Karpas-422 (cell line): ENCODE measurements around the gene COA1. TPM values are rescaled to one million over a fixed set of nuclear protein-coding genes. Genes with fewer than 3 reads are reported as not detected.

Experiments used
- DNase-seq: peaks from one replicate; pipeline ENCODE4 v3.0.0-alpha.2; 2015
- H2AFZ ChIP-seq: fragments of 200-600 bp; sonication (generic); 2 replicates; pipeline ENCODE4 v1.6.1; 2014; ENCODE audit warnings: antibody characterized with exemption, low read length, mixed read lengths
- H3K27ac ChIP-seq: fragments of 200-600 bp; sonication (generic); 2 replicates; pipeline ENCODE4 v1.5.1; 2014; ENCODE audit warnings: mild to moderate bottlenecking, low read length, moderate library complexity
- H3K27me3 ChIP-seq: fragments of 200-600 bp; sonication (generic); 2 replicates; pipeline ENCODE4 v1.6.1; 2014; ENCODE audit warnings: low read length, mixed read lengths
- H3K36me3 ChIP-seq: fragments of 200-600 bp; sonication (generic); 2 replicates; pipeline ENCODE4 v1.6.1; 2014; ENCODE audit warnings: low read length, mixed read lengths; ENCODE audit not compliant: insufficient read depth
- H3K4me1 ChIP-seq: fragments of 200-600 bp; sonication (generic); 2 replicates; pipeline ENCODE4 v1.6.1; 2014; ENCODE audit warnings: mild to moderate bottlenecking, low read length, mixed read lengths
- H3K4me2 ChIP-seq: fragments of 200-600 bp; sonication (generic); 2 replicates; pipeline ENCODE4 v1.6.1; 2014; ENCODE audit warnings: low read length, low read depth, mild to moderate bottlenecking; ENCODE audit not compliant: poor library complexity, severe bottlenecking
- H3K4me3 ChIP-seq: fragments of 200-600 bp; sonication (generic); 2 replicates; pipeline ENCODE4 v1.5.1; 2014; ENCODE audit warnings: mild to moderate bottlenecking, antibody characterized with exemption, low read length, mixed read lengths
- H3K79me2 ChIP-seq: fragments of 200-600 bp; sonication (generic); 2 replicates; pipeline ENCODE4 v1.6.1; 2014; ENCODE audit warnings: mild to moderate bottlenecking, low read length, mixed read lengths
- H3K9ac ChIP-seq: fragments of 200-600 bp; sonication (generic); 2 replicates; pipeline ENCODE4 v1.6.0; 2014; ENCODE audit warnings: low read length
- H3K9me2 ChIP-seq: fragments of 200-600 bp; sonication (generic), shearing (Covaris generic); replicated peaks from 2 replicates; pipeline ENCODE4 v1.6.0; 2014; ENCODE audit warnings: mild to moderate bottlenecking, low read length, moderate library complexity; ENCODE audit not compliant: insufficient read depth
- H3K9me3 ChIP-seq: fragments of 300-700, 200-600 bp; sonication (generic); 2 replicates; pipeline ENCODE4 v1.6.1; 2014; ENCODE audit warnings: low read length, mixed read lengths
- H4K20me1 ChIP-seq: fragments of 200-600 bp; sonication (generic); 2 replicates; pipeline ENCODE4 v1.6.1; 2014; ENCODE audit warnings: mild to moderate bottlenecking, antibody characterized with exemption, low read length, low read depth; ENCODE audit not compliant: insufficient read depth
- total RNA-seq: library from RNA; depleted of rRNA; stranded (reverse); fragments of >200 nt; shearing (Covaris generic); gene quantifications from 2 replicates; pipeline ENCODE4 v1.2.3, GENCODE V29; 2014; ENCODE audit warnings: low replicate concordance

The COA1 gene
- total RNA-seq, 1 experiment from 2014 or later: 60.2 TPM

DNA sequence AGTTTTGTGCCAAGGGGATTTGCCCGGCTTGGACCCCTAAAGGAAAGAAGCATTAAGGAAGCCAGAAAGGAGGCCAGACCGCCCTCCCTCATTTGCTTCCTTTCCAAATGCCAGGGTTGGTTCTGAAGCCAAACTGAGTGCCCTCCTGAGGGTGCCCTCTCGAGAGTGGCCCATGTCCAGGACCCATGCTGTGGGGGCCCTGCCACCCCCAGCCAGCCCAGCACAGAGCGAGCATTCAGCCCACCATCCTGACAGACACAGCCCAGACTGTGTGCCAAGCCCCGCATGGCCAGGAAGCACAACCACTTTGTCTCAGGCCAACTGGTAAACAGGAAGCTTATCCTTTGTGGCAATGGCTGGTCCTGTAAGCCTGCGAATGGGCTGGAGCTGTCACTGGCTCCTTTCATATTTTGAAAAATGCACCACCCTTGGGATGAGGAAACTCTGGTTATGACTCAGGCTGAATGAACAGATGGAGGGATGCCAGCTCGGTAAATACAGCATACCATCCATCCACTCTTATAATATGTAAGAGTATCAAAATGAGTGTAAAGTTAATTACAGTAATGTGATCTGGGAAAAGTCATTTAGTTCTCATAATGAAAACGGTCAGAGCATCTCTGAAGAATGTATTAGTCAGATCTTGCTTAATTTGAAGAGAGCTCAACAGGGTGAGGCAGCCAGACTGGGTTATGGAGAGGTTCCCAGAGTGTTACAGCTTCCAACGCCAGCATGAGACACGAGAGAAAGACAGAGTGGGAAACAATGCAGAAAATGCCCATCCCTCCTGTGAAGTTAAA is 81.5 kb downstream of the COA1 start:
- peak overlapping the region; percentile 18; the same call in 1 of the 2 replicates for H3K4me3 ChIP-seq
- peak overlapping the region; percentile 94 for H3K4me2 ChIP-seq
- no peak overlapping the region for H2AFZ ChIP-seq
- H3K36me3 ChIP-seq: peaks cover 2% of the 10 kb centered on the region; the same call in 1 of the 2 replicates
- peak overlapping the region; percentile 98 for H3K27ac ChIP-seq
- H3K9me2 ChIP-seq: no peaks in the 10 kb centered on the region
- peaks cover 25% of the 10 kb centered on the region for H3K79me2 ChIP-seq
- H4K20me1 ChIP-seq: no peaks in the 10 kb centered on the region
- peak overlapping the region; percentile 77 for H3K9ac ChIP-seq
- no peaks in the 10 kb centered on the region for H3K27me3 ChIP-seq
- peak; percentile 50 for DNase-seq
- H3K4me1 ChIP-seq: peaks cover 71% of the 10 kb centered on the region
- H3K9me3 ChIP-seq: no peaks in the 10 kb centered on the region

- Histone ChIP-seq H4K20me1 (no peaks in the 10 kb centered on the region), H3K9me2 (no peaks in the 10 kb centered on the region), H3K4me1 (peaks cover 67% of the 10 kb centered on the region), H2AFZ (no peak overlapping the region), H3K9me3 (no peaks in the 10 kb centered on the region), H3K27me3 (no peaks in the 10 kb centered on the region), H3K79me2 (peaks cover 21% of the 10 kb centered on the region), H3K9ac (peak overlapping the region; percentile 77), H3K27ac (peak overlapping the region; percentile 98), H3K4me3 (no peak overlapping the region; the same call in 1 of the 2 replicates), H3K36me3 (peaks cover 2% of the 10 kb centered on the region; the same call in 1 of the 2 replicates), H3K4me2 (peak overlapping the region; percentile 94)
- no peak for DNase-seq
Measured at GRCh38 chr7:43647339-43647672, 82.0 kb downstream of the COA1 start.

GRCh38 chr7:43646603-43647338 is 82.6 kb downstream of the COA1 start:
- Histone ChIP-seq H3K9me3 (no peaks in the 10 kb centered on the region), H2AFZ (no peak overlapping the region), H3K4me3 (no peak overlapping the region)

GRCh38 chr7:43645699-43646226 is 83.6 kb downstream of the COA1 start:
- Histone ChIP-seq H3K27me3 (no peaks in the 10 kb centered on the region), H3K4me1 (peaks cover 52% of the 10 kb centered on the region), H3K9me2 (no peaks in the 10 kb centered on the region), H3K4me3 (no peak overlapping the region), H2AFZ (no peak overlapping the region), H4K20me1 (no peaks in the 10 kb centered on the region), H3K36me3 (peaks cover 6% of the 10 kb centered on the region; the same call in 1 of the 2 replicates), H3K79me2 (peaks cover 14% of the 10 kb centered on the region), H3K9ac (no peak overlapping the region), H3K27ac (peak overlapping the region; percentile 98; the same call in 1 of the 2 replicates), H3K4me2 (no peak overlapping the region), H3K9me3 (no peaks in the 10 kb centered on the region)
- no peak for DNase-seq

More at GRCh38 chr7:43646603-43647338, 82.6 kb downstream of the COA1 start:
- H3K27me3 ChIP-seq: no peaks in the 10 kb centered on the region
- H3K9ac ChIP-seq: peak overlapping the region; percentile 77
- no peaks in the 10 kb centered on the region for H4K20me1 ChIP-seq
- DNase-seq: no peak
- no peaks in the 10 kb centered on the region for H3K9me2 ChIP-seq
- H3K27ac ChIP-seq: peak overlapping the region; percentile 98
- peaks cover 62% of the 10 kb centered on the region for H3K4me1 ChIP-seq
- H3K79me2 ChIP-seq: peaks cover 16% of the 10 kb centered on the region
- H3K36me3 ChIP-seq: peaks cover 2% of the 10 kb centered on the region; the same call in 1 of the 2 replicates
- peak overlapping the region; percentile 94 for H3K4me2 ChIP-seq

- Histone ChIP-seq H3K36me3 (peaks cover 18% of the 10 kb centered on the region; the same call in 1 of the 2 replicates), H3K79me2 (peaks cover 14% of the 10 kb centered on the region), H3K27ac (no peak overlapping the region), H3K4me1 (peaks cover 33% of the 10 kb centered on the region), H3K9me2 (no peaks in the 10 kb centered on the region), H3K9me3 (no peaks in the 10 kb centered on the region), H3K4me3 (no peak overlapping the region), H2AFZ (no peak overlapping the region), H4K20me1 (no peaks in the 10 kb centered on the region), H3K27me3 (no peaks in the 10 kb centered on the region), H3K4me2 (no peak overlapping the region), H3K9ac (no peak overlapping the region)
- DNase-seq: no peak
Measured at GRCh38 chr7:43643846-43644245, 85.5 kb downstream of the COA1 start.

- Histone ChIP-seq H4K20me1 (no peaks in the 10 kb centered on the region), H3K9me3 (no peaks in the 10 kb centered on the region), H2AFZ (no peak overlapping the region), H3K79me2 (peaks cover 14% of the 10 kb centered on the region), H3K4me2 (no peak overlapping the region), H3K9me2 (no peaks in the 10 kb centered on the region), H3K4me3 (no peak overlapping the region), H3K27me3 (no peaks in the 10 kb centered on the region), H3K27ac (no peak overlapping the region), H3K36me3 (peaks cover 22% of the 10 kb centered on the region; the same call in 1 of the 2 replicates), H3K4me1 (peaks cover 25% of the 10 kb centered on the region), H3K9ac (no peak overlapping the region)
- no peak for DNase-seq
Measured at GRCh38 chr7:43642897-43643630, 86.3 kb downstream of the COA1 start.

GRCh38 chr7:43640679-43641078 is 88.6 kb downstream of the COA1 start:
- H3K27me3 ChIP-seq: no peaks in the 10 kb centered on the region
- H3K27ac ChIP-seq: no peak overlapping the region
- H3K4me2 ChIP-seq: no peak overlapping the region
- H3K4me1 ChIP-seq: peaks cover 1% of the 10 kb centered on the region
- no peak overlapping the region for H3K4me3 ChIP-seq
- 0 out of 2 replicates have a peak, but pooled peaks cover 2% of the 10 kb centered on the region for H3K79me2 ChIP-seq
- no peaks in the 10 kb centered on the region for H4K20me1 ChIP-seq
- no peak overlapping the region for H2AFZ ChIP-seq
- no peak overlapping the region for H3K9ac ChIP-seq
- no peak for DNase-seq
- peaks cover 42% of the 10 kb centered on the region; the same call in 1 of the 2 replicates for H3K36me3 ChIP-seq
- H3K9me2 ChIP-seq: no peaks in the 10 kb centered on the region
- no peaks in the 10 kb centered on the region for H3K9me3 ChIP-seq
